ENCODE results near the gene C8B.

Gene C8B

DNA sequence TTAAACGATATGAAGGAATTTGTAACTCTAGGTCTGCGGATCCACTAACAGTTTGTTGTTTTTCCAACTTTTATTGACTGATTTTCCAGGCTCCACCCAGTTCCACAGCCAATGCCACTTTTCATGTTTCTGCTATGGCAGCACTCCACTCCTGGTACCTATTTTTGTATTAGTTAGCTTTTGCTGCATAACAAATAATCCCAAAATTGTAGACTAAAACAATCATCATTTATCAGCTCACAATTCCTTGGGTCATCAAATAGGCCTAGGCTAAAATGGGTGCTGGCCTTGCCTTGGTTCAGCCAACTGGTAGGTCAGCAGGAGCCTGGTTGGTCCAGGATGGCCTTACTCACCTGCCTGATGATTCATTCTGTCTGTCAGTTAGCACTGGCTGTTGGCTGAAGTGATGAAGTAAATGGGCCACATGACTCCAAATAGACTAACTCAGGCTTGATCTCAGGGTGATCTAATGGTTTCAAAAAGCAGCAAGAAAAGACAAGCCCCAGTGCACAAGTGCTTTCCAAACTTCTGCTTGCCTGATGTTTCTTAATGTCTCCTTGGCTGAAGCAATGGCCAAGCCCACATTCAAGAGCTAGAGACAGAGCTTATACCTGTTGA lies 3.2 kb upstream of the C8B start:
- Histone ChIP-seq H3K9me3 (ENCODE audit: control insufficient read depth, insufficient read depth, low read length) (no peaks in the 10 kb centered on the region; the same call in 1 of the 2 replicates), H3K36me3 (ENCODE audit: control insufficient read depth, low read length) (no peaks in the 10 kb centered on the region), H3K27me3 (ENCODE audit: control insufficient read depth, low read length) (no peaks in the 10 kb centered on the region), H3K4me3 (ENCODE audit: low read length) (no peak overlapping the region), H3K4me2 (ENCODE audit: low read length) (no peak overlapping the region), H3K9me2 (replicated peaks; ENCODE audit: control insufficient read depth, low read length) (no peaks in the 10 kb centered on the region), H3F3A (ENCODE audit: control insufficient read depth, insufficient read depth) (no peaks in the 10 kb centered on the region), H3K27ac (ENCODE audit: low read depth, low read length) (no peak overlapping the region), H3K4me1 (ENCODE audit: control insufficient read depth, low read length) (no peaks in the 10 kb centered on the region), H4K20me1 (ENCODE audit: control insufficient read depth, insufficient read depth, low read depth, low read length) (no peaks in the 10 kb centered on the region), H3K79me2 (ENCODE audit: control insufficient read depth, low read length) (no peaks in the 10 kb centered on the region)
- TF ChIP-seq EZH2phosphoT487 (IDR thresholded peaks at IDR 0.05; ENCODE audit: borderline replicate concordance, low read length) (no peak), CTCF (IDR thresholded peaks at IDR 0.05; ENCODE audit: low read depth, low read length, poor library complexity, severe bottlenecking) (no peak)

- Histone ChIP-seq H3K27me3 (ENCODE audit: control insufficient read depth, low read length) (no peaks in the 10 kb centered on the region), H3K9me3 (ENCODE audit: control insufficient read depth, insufficient read depth, low read length) (no peaks in the 10 kb centered on the region; the same call in 1 of the 2 replicates), H3K4me1 (ENCODE audit: control insufficient read depth, low read length) (no peaks in the 10 kb centered on the region), H3K27ac (ENCODE audit: low read depth, low read length) (no peak overlapping the region), H3K36me3 (ENCODE audit: control insufficient read depth, low read length) (no peaks in the 10 kb centered on the region), H3K9me2 (replicated peaks; ENCODE audit: control insufficient read depth, low read length) (no peaks in the 10 kb centered on the region), H3F3A (ENCODE audit: control insufficient read depth, insufficient read depth) (no peaks in the 10 kb centered on the region), H3K79me2 (ENCODE audit: control insufficient read depth, low read length) (no peaks in the 10 kb centered on the region), H3K4me3 (ENCODE audit: low read length) (no peak overlapping the region), H3K4me2 (ENCODE audit: low read length) (no peak overlapping the region), H4K20me1 (ENCODE audit: control insufficient read depth, insufficient read depth, low read depth, low read length) (no peaks in the 10 kb centered on the region)
- TF ChIP-seq EZH2phosphoT487 (IDR thresholded peaks at IDR 0.05; ENCODE audit: borderline replicate concordance, low read length) = no peak
- peak; percentile 56 for TF ChIP-seq CTCF (IDR thresholded peaks at IDR 0.05; ENCODE audit: low read depth, low read length, poor library complexity, severe bottlenecking)
These were observed 2.4 kb upstream of the C8B start for GRCh38 chr1:56967900-56968832.

DNA sequence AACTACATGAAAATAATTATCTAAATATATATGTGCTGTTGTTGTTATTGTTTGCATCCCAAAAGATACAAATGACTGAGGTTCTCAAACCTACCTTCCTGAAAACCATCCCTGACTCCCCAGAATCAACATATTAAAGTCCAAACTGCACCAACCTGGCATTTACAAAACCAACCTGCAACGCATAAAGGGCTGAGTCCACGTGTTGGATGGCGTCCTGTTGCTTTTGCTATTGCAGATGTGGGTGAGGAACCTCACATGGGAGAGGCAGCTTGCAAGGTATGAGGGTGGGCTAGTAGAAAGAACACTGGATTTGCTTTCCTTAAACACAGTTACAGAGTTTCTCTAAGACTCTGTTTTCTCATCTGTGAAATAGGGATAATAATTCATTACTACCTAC lies 1.5 kb upstream of the C8B start:
- Histone ChIP-seq H3K9me3 (ENCODE audit: control insufficient read depth, insufficient read depth, low read length) (no peaks in the 10 kb centered on the region; the same call in 1 of the 2 replicates), H3K27ac (ENCODE audit: low read depth, low read length) (no peak overlapping the region), H3K79me2 (ENCODE audit: control insufficient read depth, low read length) (no peaks in the 10 kb centered on the region), H3K4me3 (ENCODE audit: low read length) (no peak overlapping the region), H3K9me2 (replicated peaks; ENCODE audit: control insufficient read depth, low read length) (no peaks in the 10 kb centered on the region), H3K36me3 (ENCODE audit: control insufficient read depth, low read length) (no peaks in the 10 kb centered on the region), H4K20me1 (ENCODE audit: control insufficient read depth, insufficient read depth, low read depth, low read length) (no peaks in the 10 kb centered on the region), H3K27me3 (ENCODE audit: control insufficient read depth, low read length) (no peaks in the 10 kb centered on the region), H3F3A (ENCODE audit: control insufficient read depth, insufficient read depth) (no peaks in the 10 kb centered on the region), H3K4me1 (ENCODE audit: control insufficient read depth, low read length) (no peaks in the 10 kb centered on the region), H3K4me2 (ENCODE audit: low read length) (no peak overlapping the region)
- TF ChIP-seq CTCF (IDR thresholded peaks at IDR 0.05; ENCODE audit: low read depth, low read length, poor library complexity, severe bottlenecking) (no peak), EZH2phosphoT487 (IDR thresholded peaks at IDR 0.05; ENCODE audit: borderline replicate concordance, low read length) (no peak)

All from DOHH2 (cell line).